ENCODE results near the gene SEMA5B. TPM values are rescaled to one million over a fixed set of nuclear protein-coding genes. Genes with fewer than 3 reads are reported as not detected.

Gene SEMA5B
- total RNA-seq, 1 experiment from 2014 or later, result 9.4 TPM

- Histone ChIP-seq H3K18ac (ENCODE audit: insufficient read length, low read depth, low read length) (no peak overlapping the region), H3K27me3 (ENCODE audit: insufficient read depth, low read length) (no peaks in the 10 kb centered on the region; the same call in 1 of the 2 replicates), H3K9ac (ENCODE audit: extremely low read depth, insufficient read length, low read length) (no peak overlapping the region), H2BK120ac (ENCODE audit: low read depth, low read length, poor library complexity, severe bottlenecking) (no peak overlapping the region), H2AK5ac (ENCODE audit: insufficient read length, low read length) (no peak overlapping the region), H2BK5ac (ENCODE audit: insufficient read length, low read length) (no peak overlapping the region), H2AFZ (ENCODE audit: low read length) (no peak overlapping the region), H3K27ac (ENCODE audit: insufficient read length, low read depth, low read length) (no peak overlapping the region), H3T11ph (ENCODE audit: low read length) (no peak overlapping the region), H4K20me1 (ENCODE audit: control insufficient read depth, insufficient read depth, insufficient read length) (no peaks in the 10 kb centered on the region), H2BK15ac (ENCODE audit: low read depth, low read length) (no peak overlapping the region), H3K56ac (ENCODE audit: insufficient read length, low read depth, low read length) (no peak overlapping the region), H4K8ac (replicated peaks; ENCODE audit: insufficient read length, low read depth, low read length) (no peak overlapping the region), H3K4ac (ENCODE audit: low read depth, low read length) (no peak overlapping the region), H3K14ac (ENCODE audit: insufficient read depth, low read length) (no peak overlapping the region), H3K79me2 (ENCODE audit: insufficient read depth, low read length) (no peaks in the 10 kb centered on the region), H2BK20ac (ENCODE audit: low read depth, low read length, poor library complexity, severe bottlenecking) (no peak overlapping the region), H2BK12ac (ENCODE audit: insufficient read length, low read depth, low read length) (no peak overlapping the region), H3K9me3 (ENCODE audit: control insufficient read depth, low read depth, low read length) (no peaks in the 10 kb centered on the region), H3K4me2 (ENCODE audit: insufficient read depth, insufficient read length, low read length) (no peak overlapping the region), H3K79me1 (ENCODE audit: insufficient read depth, low read depth, low read length, poor library complexity, severe bottlenecking) (no peaks in the 10 kb centered on the region), H4K5ac (ENCODE audit: insufficient read length, low read depth, low read length) (no peak overlapping the region), H3K23ac (ENCODE audit: insufficient read length, low read depth, low read length) (no peak overlapping the region), H3K4me1 (ENCODE audit: insufficient read depth, low read length) (no peaks in the 10 kb centered on the region), H4K91ac (ENCODE audit: insufficient read length, low read depth, low read length) (no peak overlapping the region), H3K23me2 (ENCODE audit: insufficient read length, low read depth, low read length, poor library complexity, severe bottlenecking) (no peaks in the 10 kb centered on the region)
- no peaks in the 10 kb centered on the region for H3K9me3 Mint-ChIP-seq
- peaks cover 22% of the 10 kb centered on the region for H3K27me3 Mint-ChIP-seq (ENCODE audit: low read depth)
- peaks cover 0 to 2% (median 0%) of the 10 kb centered on the region in 3 experiments; a peak in 3 of 7 replicates for H3K36me3 Mint-ChIP-seq (ENCODE audit: insufficient read depth in 1 of 3, low read depth in 3 of 3)
- DNase-seq, result no peak
- WGBS (ENCODE audit: extremely low coverage, insufficient read length, low lambda C conversion rate), result no CpG with 5 or more reads among the region's 6 CpGs
- H3K27ac Mint-ChIP-seq, result peak overlapping the region in 1 of 3 experiments; percentile 1; a peak in 1 of 7 replicates
- H3K4me1 Mint-ChIP-seq, result peaks cover 2% of the 10 kb centered on the region in 2 experiments; a peak in 2 of 4 replicates
- H3K4me3 Mint-ChIP-seq, result no peak overlapping the region
- no peak for TF ChIP-seq CTCF (conservative IDR thresholded peaks at IDR 0.05)
Measured at GRCh38 chr3:122916580-122916979, 111.0 kb downstream of the SEMA5B start.

All from H9 (cell line).